Endothelial cell of umbilical vein (primary cell): ENCODE results near the gene SLC39A5.

Experiments used
- CTCF ChIP-seq, 2 donors: IDR thresholded peaks; 1 replicate in 1 of 2; 2 replicates in 1 of 2; pipeline ENCODE4 v1.5.1; 2011; ENCODE audit warnings: low read length in 2 of 2, mild to moderate bottlenecking in 2 of 2, moderate library complexity in 2 of 2, control low read depth in 1 of 2, inconsistent platforms in 1 of 2, low read depth in 1 of 2; ENCODE audit not compliant: insufficient read depth in 1 of 2; ENCODE audit errors: extremely low read depth in 1 of 2
- EZH2 ChIP-seq: IDR thresholded peaks from 2 replicates; pipeline ENCODE4 v1.6.1; 2012; ENCODE audit warnings: borderline replicate concordance, low read depth, mild to moderate bottlenecking, moderate library complexity, low read length, inconsistent platforms; ENCODE audit not compliant: severe bottlenecking
- GATA2 ChIP-seq: IDR thresholded peaks from 2 replicates; pipeline ENCODE4 v1.7.0; 2011; ENCODE audit warnings: low read depth, mild to moderate bottlenecking, moderate library complexity, mixed read lengths, low read length; ENCODE audit not compliant: insufficient read length, insufficient read depth
- POLR2A ChIP-seq: IDR thresholded peaks from 2 replicates; pipeline ENCODE4 v1.6.1; 2012; ENCODE audit warnings: low read depth, mild to moderate bottlenecking, control low read depth, low read length
- POLR2AphosphoS5 ChIP-seq: IDR thresholded peaks from 2 replicates; pipeline ENCODE4 v1.6.1; 2012; ENCODE audit warnings: low read depth, mild to moderate bottlenecking, control low read depth, low read length, moderate library complexity; ENCODE audit not compliant: insufficient read depth

- TF ChIP-seq CTCF (IDR thresholded peaks at IDR 0.05; ENCODE audit: extremely low read depth in 1 of 2, insufficient read depth in 1 of 2, low read depth in 1 of 2, low read length in 2 of 2) (no peak), POLR2AphosphoS5 (no peak), EZH2 (no peak), POLR2A (no peak), GATA2 (no peak)
These were observed 27.2 kb downstream of the SLC39A5 start for GRCh38 chr12:56257071-56257470.
